ENCODE results near the gene TMEM140.
"Not testable (repeated sequence)": the region's sequence is repeated elsewhere in the genome, so short reads cannot be mapped to it uniquely, and the experiment has no call there.

The TMEM140 gene

DNA sequence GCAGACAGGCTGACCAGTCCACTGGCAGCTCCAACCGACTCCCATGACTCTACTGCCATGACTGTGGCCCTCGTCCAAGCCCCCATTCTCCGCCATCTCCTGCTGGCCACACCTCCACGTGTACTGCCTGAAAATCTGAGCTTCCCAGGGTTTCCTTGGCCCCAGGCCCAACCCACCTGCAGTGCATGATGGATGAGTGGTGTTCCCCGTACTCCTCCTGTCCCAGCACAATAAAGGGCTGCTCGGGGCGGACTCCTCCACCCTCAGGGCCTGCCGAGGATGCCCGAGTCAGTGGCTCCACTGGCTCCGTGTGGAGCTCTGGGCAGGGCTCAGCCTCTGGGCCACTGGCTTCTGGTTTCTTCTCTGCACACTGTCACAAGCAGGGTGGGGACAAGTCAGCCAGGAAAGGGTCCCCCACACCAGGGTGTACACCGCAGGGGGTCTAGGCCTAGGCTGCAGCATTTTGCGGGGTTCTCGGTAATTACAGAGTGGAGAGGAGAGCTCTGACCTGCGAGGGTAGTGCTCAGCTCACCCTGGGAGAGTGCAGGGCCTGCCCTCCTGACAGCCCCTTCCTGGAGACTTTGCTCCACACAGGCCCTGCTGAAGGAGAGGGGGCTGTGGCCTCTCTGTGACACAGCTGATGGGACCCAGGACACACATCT, 48.2 kb downstream of the TMEM140 start:
- DNase-seq = no peak

- DNase-seq = no peak
Observed at GRCh38 chr7:135197343-135197742, 49.5 kb downstream of the TMEM140 start.

GRCh38 chr7:135197906-135198655, 50.2 kb downstream of the TMEM140 start:
- no peak for DNase-seq

DNA sequence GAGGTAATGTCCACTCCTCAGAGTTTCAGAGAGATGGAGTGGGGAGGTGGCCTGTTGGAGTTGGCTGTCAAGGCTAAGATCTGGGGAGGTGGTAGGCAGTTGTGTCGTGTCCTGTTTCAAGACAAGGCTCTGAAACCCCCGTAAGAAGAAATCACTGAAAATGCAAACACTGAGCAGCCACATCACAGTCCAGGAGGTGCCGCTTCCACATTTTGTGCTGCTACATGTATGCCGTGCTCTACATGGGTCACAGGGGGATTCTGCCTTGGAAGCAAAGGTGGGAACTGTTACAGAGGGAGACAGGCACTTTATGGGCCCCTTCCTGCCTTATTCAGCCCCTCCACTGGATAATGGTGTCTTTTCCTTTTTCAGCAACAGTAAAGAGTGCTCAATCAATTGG, 51.6 kb downstream of the TMEM140 start:
- no peak for DNase-seq

DNA sequence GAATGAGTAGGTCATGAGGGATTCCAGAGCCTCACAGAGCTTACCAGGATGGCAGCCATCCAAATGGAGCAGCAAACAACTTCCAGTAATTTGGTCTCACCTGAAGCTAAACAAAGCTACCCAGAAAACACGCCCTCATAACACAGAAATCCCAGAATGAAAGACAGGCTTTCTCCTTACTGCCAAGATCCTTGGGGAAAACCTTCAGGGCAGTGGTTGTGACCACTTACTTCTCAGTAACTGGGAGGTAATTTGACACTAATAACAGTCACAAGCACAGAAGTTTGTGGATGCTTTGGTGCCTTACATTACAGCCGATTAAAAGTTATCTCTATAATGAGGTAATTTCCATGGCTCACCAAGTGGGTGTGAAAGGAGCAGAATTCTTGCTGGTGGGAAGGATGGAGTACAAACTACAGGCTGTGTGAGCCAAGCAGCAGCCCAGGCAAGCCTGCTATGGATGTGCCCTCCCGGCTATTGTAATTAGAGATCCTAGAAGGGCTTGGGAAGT, 53.0 kb downstream of the TMEM140 start:
- no peak for DNase-seq

DNA sequence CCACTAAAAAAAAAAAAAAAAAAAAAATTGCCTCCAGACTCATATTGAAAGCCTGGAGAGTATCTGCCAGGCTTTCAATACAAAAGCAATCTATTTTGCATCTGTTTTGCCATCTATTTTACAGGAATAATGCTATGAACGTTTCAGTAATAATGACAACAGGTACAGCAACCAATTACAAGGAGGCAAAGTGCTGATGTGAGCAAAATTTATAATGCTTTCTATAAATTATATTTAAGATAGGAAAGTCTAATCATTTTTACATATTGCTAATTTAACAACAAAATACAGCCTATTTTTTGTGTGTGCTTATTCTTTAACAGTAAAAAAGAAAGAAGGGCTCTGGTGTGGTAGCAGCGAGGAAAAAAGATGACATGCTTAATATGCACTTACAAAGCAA, 53.5 kb downstream of the TMEM140 start:
- no peak for DNase-seq

DNA sequence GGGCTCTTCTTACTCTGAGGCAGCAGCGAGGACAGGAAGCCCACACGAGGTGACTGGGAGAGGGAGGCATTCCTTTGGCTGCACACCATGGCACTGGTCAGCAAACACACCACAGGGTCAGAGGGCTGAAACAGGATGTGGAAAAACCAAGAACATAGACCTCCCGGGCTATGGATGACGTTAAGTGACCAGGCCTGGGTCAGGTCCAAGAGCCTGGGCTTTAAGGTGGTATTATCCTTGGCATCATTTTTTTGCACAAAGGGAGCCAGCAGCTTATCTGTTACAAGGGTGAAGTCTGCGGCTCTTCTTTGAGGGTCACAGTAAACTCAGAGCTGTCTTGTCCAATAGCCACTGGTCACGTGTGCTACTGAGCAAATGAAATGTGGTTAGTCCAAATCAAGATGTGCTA, 56.5 kb downstream of the TMEM140 start:
- DNase-seq = no peak

DNA sequence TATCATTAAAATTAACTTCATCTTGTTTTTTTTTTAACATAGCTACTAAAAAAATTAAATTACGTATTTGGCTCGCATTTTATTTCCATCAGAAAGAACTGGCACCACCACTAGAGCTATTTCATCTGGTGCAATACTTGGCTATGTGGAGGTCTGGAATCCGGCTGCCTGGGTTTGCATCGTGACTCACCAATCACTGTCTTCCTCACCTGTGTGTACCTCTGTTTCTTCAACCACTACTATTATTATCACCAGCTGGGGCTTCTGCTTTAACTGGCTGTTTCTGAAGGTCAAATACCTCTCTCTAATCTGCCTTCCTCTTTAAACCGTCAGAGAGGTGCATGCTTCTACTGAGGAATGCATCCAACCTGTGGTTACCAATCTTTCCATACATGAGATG, 57.0 kb downstream of the TMEM140 start:
- DNase-seq = no peak

DNA sequence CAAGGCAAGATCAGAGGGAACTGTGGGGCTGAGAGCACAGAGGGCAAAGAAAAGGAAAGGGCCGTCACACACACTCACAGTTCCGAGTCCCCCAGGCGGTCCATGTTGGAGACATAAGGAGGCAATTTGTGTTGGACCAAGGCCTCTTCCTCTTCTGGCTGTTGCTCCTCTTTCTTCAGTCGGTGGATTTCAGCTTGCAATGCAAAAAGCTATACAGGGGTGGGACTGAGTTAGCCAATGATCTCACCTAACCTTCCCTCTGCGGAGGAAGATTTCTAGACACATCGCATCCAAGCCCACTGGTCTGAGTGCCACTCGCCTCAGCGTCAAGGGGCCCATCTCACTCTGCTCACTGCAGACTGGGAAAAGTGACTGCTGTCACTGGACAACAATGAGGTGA, 58.0 kb downstream of the TMEM140 start:
- DNase-seq = no peak

GRCh38 chr7:135206941-135207391, 59.1 kb downstream of the TMEM140 start:
- DNase-seq = no peak

- DNase-seq = no peak
Observed at GRCh38 chr7:135207406-135208101, 59.7 kb downstream of the TMEM140 start.

GRCh38 chr7:135208102-135208793, 60.4 kb downstream of the TMEM140 start:
- DNase-seq = no peak

- no peak for DNase-seq
Observed at GRCh38 chr7:135209225-135209834, 61.5 kb downstream of the TMEM140 start.

- peak; percentile 50 for DNase-seq
Observed at GRCh38 chr7:135210888-135211178, 63.0 kb downstream of the TMEM140 start.

DNA sequence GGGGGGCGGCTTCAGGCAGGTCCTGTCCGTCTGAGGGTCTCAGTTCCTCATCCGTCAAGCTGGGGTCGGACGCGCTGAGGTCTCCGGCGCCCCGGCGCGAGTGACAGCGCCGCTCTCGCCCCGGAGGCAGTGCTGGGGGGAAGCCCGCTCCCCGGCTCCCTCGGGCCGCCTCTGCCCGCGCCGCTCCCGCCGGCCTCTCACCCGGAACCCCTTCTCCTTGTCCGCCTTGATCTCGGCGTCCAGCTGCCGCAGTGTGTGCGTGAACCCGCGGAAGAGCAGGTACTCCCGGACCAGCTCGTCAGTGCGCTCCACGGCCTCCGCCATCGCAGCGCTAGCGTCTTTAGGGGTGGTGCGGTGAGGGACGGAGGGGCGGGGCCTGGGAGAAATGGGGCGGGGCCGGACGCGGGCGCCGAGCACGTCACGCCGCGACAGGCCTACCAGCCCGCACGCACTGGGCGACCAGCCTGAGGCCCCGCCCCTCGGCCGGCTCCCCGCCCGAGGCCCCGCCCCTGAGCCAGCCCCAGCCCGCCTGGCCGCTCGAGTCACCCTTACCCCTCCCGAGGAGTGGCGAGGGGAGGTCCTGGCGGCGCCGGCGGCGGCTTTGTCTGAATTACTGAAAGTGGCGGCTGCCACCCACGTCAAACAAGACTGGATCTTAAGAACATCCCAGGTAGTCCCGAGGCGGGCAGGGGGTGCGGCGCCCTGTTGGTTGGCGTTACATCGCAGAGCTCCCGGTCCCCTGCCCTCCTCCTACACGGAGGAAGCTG, 63.5 kb downstream of the TMEM140 start, which contains the start of gene WDR91:
Gene WDR91 (minus strand): TSS at position 348 of the 767 bp plus-strand sequence. CDS start 24 bp downstream, at position 324.
- peak; percentile 91 for DNase-seq

DNA sequence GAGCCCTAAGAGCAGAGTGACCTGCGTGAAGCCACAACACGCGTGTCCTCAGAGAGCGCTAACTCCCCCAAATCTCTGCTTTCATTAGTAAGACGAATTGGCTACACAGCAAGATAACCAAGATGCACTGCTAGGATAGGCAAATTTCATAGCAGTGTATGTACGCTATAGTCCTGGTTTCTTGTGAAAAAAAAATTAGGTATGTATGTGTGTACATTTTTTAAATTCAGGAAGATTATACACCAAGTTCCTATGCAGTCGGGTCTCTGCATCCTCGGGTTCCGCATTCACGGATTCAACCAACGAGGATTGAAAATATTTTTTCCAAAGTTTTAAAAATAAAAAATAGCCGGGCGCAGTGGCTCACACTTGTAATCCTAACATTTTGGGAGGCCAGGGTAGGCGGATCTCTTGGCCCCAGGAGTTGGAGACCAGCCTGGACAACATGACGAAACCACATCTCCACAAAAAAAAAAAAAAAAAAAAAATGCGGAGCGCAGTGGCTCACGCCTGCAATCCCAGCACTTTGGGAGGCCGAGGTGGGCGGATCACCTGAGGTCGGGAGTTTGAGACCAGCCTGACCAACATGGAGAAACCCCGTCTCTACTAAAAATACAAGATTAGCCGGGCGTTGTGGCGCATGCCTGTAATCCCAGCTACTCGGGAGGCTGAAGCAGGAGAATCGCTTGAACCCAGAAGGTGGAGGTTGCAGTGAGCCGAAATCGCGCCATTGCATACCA, 64.2 kb downstream of the TMEM140 start:
- not testable (repeated sequence) for DNase-seq

GRCh38 chr7:135213831-135214230, 66.0 kb downstream of the TMEM140 start:
- no peak for DNase-seq

DNA sequence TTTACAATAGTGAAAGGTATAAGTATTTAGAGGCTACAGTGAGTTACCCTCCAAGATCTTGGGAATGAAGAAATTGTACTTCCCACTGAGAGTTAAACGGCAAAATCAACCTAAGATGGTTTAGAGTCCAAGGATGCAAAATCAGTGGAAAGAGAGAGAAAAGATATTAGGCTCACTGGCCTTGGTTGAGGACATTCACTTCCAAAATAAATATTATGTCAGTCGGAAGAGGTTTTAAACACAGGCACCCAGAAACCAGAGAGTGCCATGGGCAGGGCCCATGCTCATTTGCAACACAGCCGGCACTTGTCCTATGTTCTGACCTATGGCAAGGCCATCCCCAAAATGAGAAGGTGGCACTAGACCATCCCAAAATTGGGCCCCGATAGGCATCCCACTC, 67.3 kb downstream of the TMEM140 start:
- no peak for DNase-seq

GRCh38 chr7:135215698-135216097, 67.8 kb downstream of the TMEM140 start:
- DNase-seq = no peak

Data from NCI-H345 (cell line).